ENCODE data around the gene CCNB1IP1.
"Not testable (repeated sequence)": the region's sequence is repeated elsewhere in the genome, so short reads cannot be mapped to it uniquely, and the experiment has no call there.

CCNB1IP1 gene

GRCh38 chr14:20331053-20331613 lies 1.9 kb downstream of the CCNB1IP1 start:
- DNase-seq: no peak

GRCh38 chr14:20329355-20329754 lies 3.7 kb downstream of the CCNB1IP1 start:
- DNase-seq: no peak

- DNase-seq: no peak
These were observed 4.4 kb downstream of the CCNB1IP1 start for GRCh38 chr14:20328705-20329104.

GRCh38 chr14:20327005-20327869 lies 5.8 kb downstream of the CCNB1IP1 start:
- DNase-seq: peak; percentile 79

- DNase-seq: no peak
These were observed 15.4 kb downstream of the CCNB1IP1 start for GRCh38 chr14:20317720-20318119.

- no peak for DNase-seq
These were observed 19.1 kb downstream of the CCNB1IP1 start for GRCh38 chr14:20314026-20314425.

GRCh38 chr14:20306079-20306423 lies 27.0 kb downstream of the CCNB1IP1 start:
- DNase-seq: no peak

GRCh38 chr14:20305265-20306078 lies 27.6 kb downstream of the CCNB1IP1 start, which contains the start of gene TTC5:
Gene TTC5 (minus strand): TSS chr14:20305951. CDS start chr14:20305937, 14 bp downstream.
- DNase-seq: peak; percentile 93

- DNase-seq: no peak
These were observed 30.9 kb downstream of the CCNB1IP1 start for GRCh38 chr14:20302042-20302755.

- no peak for DNase-seq
These were observed 38.0 kb downstream of the CCNB1IP1 start for GRCh38 chr14:20295067-20295466.

GRCh38 chr14:20294636-20295035 lies 38.4 kb downstream of the CCNB1IP1 start:
- DNase-seq: no peak

GRCh38 chr14:20281998-20282397 lies 51.1 kb downstream of the CCNB1IP1 start:
- not testable (repeated sequence) for DNase-seq

GRCh38 chr14:20280265-20280664 lies 52.8 kb downstream of the CCNB1IP1 start:
- DNase-seq: peak; percentile 6

GRCh38 chr14:20278414-20278813 lies 54.7 kb downstream of the CCNB1IP1 start:
- peak; percentile 44 for DNase-seq

- DNase-seq: no peak
These were observed 55.7 kb downstream of the CCNB1IP1 start for GRCh38 chr14:20277409-20277808.

- no peak for DNase-seq
These were observed 59.0 kb downstream of the CCNB1IP1 start for GRCh38 chr14:20274062-20274461.

GRCh38 chr14:20264361-20264760 lies 68.7 kb downstream of the CCNB1IP1 start:
- not testable (repeated sequence) for DNase-seq

- no peak for DNase-seq
These were observed 70.4 kb downstream of the CCNB1IP1 start for GRCh38 chr14:20262642-20263128.
